ENCODE data around the gene WDR35.
A peak's percentile ranks its signal among the peaks of the same experiment; 100 is the strongest.

The WDR35 gene

DNA sequence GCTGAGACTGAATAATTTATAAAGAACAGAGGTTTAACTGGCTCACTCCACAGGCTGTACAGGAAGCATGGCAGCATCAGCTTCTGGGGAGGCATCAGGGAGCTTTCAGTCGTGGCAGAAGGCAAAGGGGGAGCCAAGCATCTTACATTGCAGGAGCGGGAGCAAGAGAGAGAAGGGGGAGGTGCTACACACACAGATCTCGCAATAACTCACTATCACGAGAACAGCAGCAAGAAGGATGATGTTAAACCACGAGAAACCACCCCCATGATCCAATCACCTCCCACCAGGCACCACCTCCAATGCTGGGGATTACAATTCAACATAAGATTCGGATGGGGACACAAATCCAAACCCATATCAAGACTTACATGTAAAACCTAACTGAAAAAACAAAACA, 40.3 kb upstream of the WDR35 start:
- H3K4me3 ChIP-seq (replicated peaks in 1 of 2; ENCODE audit: low read depth in 2 of 2, low read length in 2 of 2): no peak overlapping the region
- DNase-seq (ENCODE audit: low read depth in 2 of 2): no peak
- TF ChIP-seq, protein P1, sequence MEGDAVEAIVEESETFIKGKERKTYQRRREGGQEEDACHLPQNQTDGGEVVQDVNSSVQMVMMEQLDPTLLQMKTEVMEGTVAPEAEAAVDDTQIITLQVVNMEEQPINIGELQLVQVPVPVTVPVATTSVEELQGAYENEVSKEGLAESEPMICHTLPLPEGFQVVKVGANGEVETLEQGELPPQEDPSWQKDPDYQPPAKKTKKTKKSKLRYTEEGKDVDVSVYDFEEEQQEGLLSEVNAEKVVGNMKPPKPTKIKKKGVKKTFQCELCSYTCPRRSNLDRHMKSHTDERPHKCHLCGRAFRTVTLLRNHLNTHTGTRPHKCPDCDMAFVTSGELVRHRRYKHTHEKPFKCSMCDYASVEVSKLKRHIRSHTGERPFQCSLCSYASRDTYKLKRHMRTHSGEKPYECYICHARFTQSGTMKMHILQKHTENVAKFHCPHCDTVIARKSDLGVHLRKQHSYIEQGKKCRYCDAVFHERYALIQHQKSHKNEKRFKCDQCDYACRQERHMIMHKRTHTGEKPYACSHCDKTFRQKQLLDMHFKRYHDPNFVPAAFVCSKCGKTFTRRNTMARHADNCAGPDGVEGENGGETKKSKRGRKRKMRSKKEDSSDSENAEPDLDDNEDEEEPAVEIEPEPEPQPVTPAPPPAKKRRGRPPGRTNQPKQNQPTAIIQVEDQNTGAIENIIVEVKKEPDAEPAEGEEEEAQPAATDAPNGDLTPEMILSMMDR (IDR thresholded peaks at IDR 0.05; ENCODE audit: low read depth, low read length): no peak

DNA sequence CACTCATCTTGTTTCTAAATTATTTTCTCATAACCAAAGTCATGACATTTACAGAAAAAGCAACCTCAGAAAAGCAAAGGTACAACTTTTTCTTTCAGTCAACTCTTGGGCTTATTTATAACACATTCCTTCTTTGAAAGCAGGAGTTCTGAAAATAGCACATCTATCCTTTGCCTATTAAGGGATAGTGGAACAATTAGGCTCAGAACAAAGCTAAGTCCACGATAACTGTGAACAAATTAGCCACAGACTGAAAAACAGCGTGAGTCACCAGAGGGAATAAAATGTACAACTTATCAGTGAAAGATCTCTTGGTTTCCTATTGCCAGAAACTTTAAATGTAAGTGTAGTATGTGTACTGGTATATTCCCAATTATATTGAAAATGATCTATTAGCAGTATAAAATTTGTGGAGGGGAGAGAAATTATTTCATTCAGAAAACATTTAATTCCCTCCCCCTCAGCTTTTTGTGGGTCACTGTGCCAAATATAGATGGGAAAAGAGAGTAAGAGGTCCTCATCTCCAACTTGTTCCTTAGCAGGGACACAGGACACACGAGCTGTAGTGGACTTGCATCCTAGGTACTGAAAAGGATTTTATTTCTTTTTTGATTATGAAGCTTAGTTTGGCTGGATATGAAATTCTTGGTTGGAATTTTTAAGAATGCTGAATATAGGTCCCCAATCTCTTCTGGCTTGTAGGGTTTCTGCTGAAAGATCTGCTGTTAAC, 38.0 kb upstream of the WDR35 start:
- TF ChIP-seq, protein P1 (IDR thresholded peaks at IDR 0.05; ENCODE audit: low read depth, low read length): no peak
- H3K4me3 ChIP-seq (replicated peaks in 1 of 2; ENCODE audit: low read depth in 2 of 2, low read length in 2 of 2): no peak overlapping the region
- peak; percentile 35 to 42 for DNase-seq (ENCODE audit: low read depth in 2 of 2)

DNA sequence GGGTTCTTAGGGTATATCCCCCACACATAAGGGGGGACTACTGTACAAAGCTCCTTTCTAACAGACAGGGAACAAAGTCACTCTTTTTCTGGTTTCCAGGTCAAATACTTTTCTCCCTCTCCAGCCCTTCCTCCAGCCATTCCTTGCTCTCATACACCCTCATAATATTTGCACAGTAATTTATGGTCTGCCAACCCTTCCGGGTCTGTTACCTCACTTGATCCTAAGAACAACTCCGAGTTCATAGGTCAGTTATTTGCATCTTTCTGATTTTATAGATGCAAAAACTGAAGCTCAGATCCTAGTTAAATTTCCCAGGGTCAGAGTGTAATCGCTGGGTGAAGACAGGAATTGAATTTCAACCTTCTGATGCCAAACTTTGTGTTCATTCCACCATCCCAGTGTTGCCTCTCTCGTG, 37.4 kb upstream of the WDR35 start:
- TF ChIP-seq, protein P1 (IDR thresholded peaks at IDR 0.05; ENCODE audit: low read depth, low read length): no peak
- no peak overlapping the region for H3K4me3 ChIP-seq (replicated peaks in 1 of 2; ENCODE audit: low read depth in 2 of 2, low read length in 2 of 2)
- peak in 1 of 2 donors; percentile 33 for DNase-seq (ENCODE audit: low read depth in 2 of 2)

DNA sequence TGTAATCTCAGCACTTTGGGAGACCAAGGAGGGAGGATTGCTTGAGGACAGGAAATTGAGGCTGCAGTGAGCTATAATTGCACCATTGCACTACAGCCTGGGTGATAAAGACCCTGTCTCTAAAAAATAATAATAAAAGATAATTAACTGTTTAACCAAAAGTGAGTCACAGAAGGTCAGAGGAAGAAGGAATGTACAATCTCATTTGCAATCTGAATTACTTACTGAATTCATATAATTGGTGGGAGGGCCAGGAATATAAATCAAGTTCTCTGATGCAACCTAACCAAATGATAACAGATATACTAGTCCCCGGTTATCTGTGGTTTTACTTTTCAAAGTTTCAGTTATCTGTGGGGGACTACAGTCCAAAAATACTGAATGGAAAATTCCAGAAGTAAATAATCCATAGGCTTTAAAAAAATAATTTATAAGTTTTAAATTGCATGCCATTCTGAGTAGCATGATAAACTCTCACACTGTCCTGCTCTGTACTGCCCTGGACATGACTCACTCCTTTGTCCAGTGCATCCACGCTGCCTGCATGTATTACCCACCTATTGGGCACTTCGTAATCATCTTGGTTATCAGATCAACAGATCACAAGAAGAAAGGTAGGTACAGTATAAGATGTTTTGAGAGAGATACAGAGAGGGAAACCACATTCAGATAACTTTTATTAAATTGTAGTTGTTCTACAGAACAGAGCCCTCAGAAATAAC, 35.3 kb upstream of the WDR35 start:
- TF ChIP-seq, protein P1 (IDR thresholded peaks at IDR 0.05; ENCODE audit: low read depth, low read length): no peak
- H3K4me3 ChIP-seq (replicated peaks in 1 of 2; ENCODE audit: low read depth in 2 of 2, low read length in 2 of 2): no peak overlapping the region
- peak in 1 of 2 donors; percentile 18 for DNase-seq (ENCODE audit: low read depth in 2 of 2)

DNA sequence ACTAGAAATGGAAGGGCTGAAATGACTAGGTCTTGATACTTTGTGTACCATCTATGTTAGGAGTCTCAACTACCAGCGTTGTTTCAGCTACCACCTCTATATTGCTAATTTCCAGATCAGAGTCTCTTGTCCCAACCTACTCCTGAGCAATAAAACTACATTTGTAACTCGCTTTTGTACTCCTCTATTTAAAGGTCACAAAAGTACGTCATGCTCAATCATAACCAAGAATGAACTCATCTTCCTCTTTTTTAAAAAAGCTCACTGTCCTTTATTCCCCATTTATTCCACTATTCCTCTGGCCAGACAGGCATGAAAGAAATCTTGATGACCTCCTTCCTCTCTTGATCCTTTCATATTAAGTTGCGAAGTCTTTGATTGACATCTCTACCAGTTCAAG, 33.8 kb upstream of the WDR35 start:
- no peak for DNase-seq (ENCODE audit: low read depth in 2 of 2)
- TF ChIP-seq, protein P1 (IDR thresholded peaks at IDR 0.05; ENCODE audit: low read depth, low read length): no peak
- H3K4me3 ChIP-seq (replicated peaks in 1 of 2; ENCODE audit: low read depth in 2 of 2, low read length in 2 of 2): no peak overlapping the region

DNA sequence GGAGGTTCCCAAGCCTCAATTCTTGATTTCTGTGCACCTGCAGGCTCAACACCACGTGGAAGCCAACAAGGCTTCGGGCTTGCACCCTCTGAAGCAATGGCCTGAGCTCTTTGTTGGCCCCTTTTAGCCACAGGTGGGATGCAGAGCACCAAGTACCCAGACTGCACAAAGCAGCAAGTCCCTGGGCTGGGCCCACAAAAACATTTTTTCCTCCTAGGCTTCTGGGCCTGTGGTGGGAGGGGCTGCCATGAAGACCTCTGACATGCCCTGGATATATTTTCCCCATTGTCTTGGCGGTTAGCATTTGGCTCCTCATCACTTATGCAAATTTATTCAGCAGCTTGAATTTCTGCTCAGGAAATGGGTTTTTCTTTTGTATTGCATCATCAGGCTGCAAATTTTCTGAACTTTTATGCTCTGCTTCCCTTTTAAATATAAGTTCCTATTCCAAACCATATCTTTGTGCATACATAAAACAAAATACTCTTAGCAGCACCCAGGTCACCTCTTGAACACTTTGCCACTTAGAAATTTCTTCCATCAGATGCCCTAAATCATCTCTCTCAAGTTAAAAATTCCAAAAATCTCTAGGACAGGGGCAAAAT, 31.6 kb upstream of the WDR35 start:
- no peak overlapping the region for H3K4me3 ChIP-seq (replicated peaks in 1 of 2; ENCODE audit: low read depth in 2 of 2, low read length in 2 of 2)
- TF ChIP-seq, protein P1 (IDR thresholded peaks at IDR 0.05; ENCODE audit: low read depth, low read length): no peak
- no peak for DNase-seq (ENCODE audit: low read depth in 2 of 2)

Data from cardiac fibroblast (primary cell).